Measurements from ENCODE around the gene THSD7B. TPM values are rescaled to one million over a fixed set of nuclear protein-coding genes. Genes with fewer than 3 reads are reported as not detected.

THSD7B gene
- total RNA-seq, 1 experiment from 2014 or later, result under 0.01 TPM

- Histone ChIP-seq H3K36me3 (ENCODE audit: low read depth, low read length) (no peaks in the 10 kb centered on the region), H3K4me3 (ENCODE audit: low read length) (no peak overlapping the region), H3K27me3 (ENCODE audit: low read length) (peaks cover 31% of the 10 kb centered on the region), H2AFZ (ENCODE audit: low read length) (no peak overlapping the region), H3K9me3 (ENCODE audit: low read length) (no peaks in the 10 kb centered on the region), H3K9ac (ENCODE audit: low read length) (no peak overlapping the region), H4K20me1 (ENCODE audit: low read length) (no peaks in the 10 kb centered on the region), H3K27ac (ENCODE audit: low read length) (no peak overlapping the region), H3K79me2 (ENCODE audit: low read length) (no peaks in the 10 kb centered on the region), H3K4me2 (ENCODE audit: low read length) (no peak overlapping the region), H3F3A (ENCODE audit: low read length, unreplicated experiment) (no peaks in the 10 kb centered on the region), H3K4me1 (ENCODE audit: insufficient read depth, low read length) (no peaks in the 10 kb centered on the region), H3K9me2 (replicated peaks; ENCODE audit: low read length) (no peaks in the 10 kb centered on the region)
- intact Hi-C loops (cut with micrococcal nuclease), result no loop called here
- TF ChIP-seq CTCF (conservative IDR thresholded peaks at IDR 0.05; ENCODE audit: low read depth, low read length) (no peak), EZH2phosphoT487 (IDR thresholded peaks at IDR 0.05; ENCODE audit: borderline replicate concordance, low read length) (no peak), EZH2 (IDR thresholded peaks at IDR 0.05; ENCODE audit: low read length, unreplicated experiment) (no peak)
- no peak for DNase-seq
- POLR2A ChIA-PET (ENCODE audit: unreplicated experiment), result no interaction called here
- ATAC-seq, result no peak
- no TSS peak for BruUV-seq (replicated peaks)
- CTCF ChIA-PET, result no interaction called here
Measured at GRCh38 chr2:136828162-136828561, 62.8 kb downstream of the THSD7B start.

GRCh38 chr2:136828774-136829173 lies 63.4 kb downstream of the THSD7B start:
- Histone ChIP-seq H3K4me2 (ENCODE audit: low read length) (no peak overlapping the region), H3K4me1 (ENCODE audit: insufficient read depth, low read length) (no peaks in the 10 kb centered on the region), H3K36me3 (ENCODE audit: low read depth, low read length) (no peaks in the 10 kb centered on the region), H2AFZ (ENCODE audit: low read length) (no peak overlapping the region), H3K9ac (ENCODE audit: low read length) (no peak overlapping the region), H3K9me3 (ENCODE audit: low read length) (no peaks in the 10 kb centered on the region), H3F3A (ENCODE audit: low read length, unreplicated experiment) (no peaks in the 10 kb centered on the region), H3K27me3 (ENCODE audit: low read length) (peaks cover 25% of the 10 kb centered on the region), H4K20me1 (ENCODE audit: low read length) (no peaks in the 10 kb centered on the region), H3K79me2 (ENCODE audit: low read length) (no peaks in the 10 kb centered on the region), H3K9me2 (replicated peaks; ENCODE audit: low read length) (no peaks in the 10 kb centered on the region), H3K27ac (ENCODE audit: low read length) (no peak overlapping the region), H3K4me3 (ENCODE audit: low read length) (no peak overlapping the region)
- TF ChIP-seq EZH2 (IDR thresholded peaks at IDR 0.05; ENCODE audit: low read length, unreplicated experiment) (no peak), EZH2phosphoT487 (IDR thresholded peaks at IDR 0.05; ENCODE audit: borderline replicate concordance, low read length) (no peak), CTCF (conservative IDR thresholded peaks at IDR 0.05; ENCODE audit: low read depth, low read length) (no peak)
- POLR2A ChIA-PET (ENCODE audit: unreplicated experiment), result no interaction called here
- no TSS peak for BruUV-seq (replicated peaks)
- no peak for ATAC-seq
- intact Hi-C loops (cut with micrococcal nuclease), result no loop called here
- no peak for DNase-seq
- CTCF ChIA-PET, result no interaction called here

GRCh38 chr2:136844546-136844945 lies 79.2 kb downstream of the THSD7B start:
- no peak for ATAC-seq
- no peak overlapping the region for H3K9ac ChIP-seq (ENCODE audit: low read length)
- H3K4me2 ChIP-seq (ENCODE audit: low read length), result no peak overlapping the region
- no peaks in the 10 kb centered on the region for H3K36me3 ChIP-seq (ENCODE audit: low read depth, low read length)
- H3F3A ChIP-seq (ENCODE audit: low read length, unreplicated experiment), result no peaks in the 10 kb centered on the region
- no peak overlapping the region for H2AFZ ChIP-seq (ENCODE audit: low read length)
- CTCF ChIA-PET, result no interaction called here
- H3K4me3 ChIP-seq (ENCODE audit: low read length), result no peak overlapping the region
- H4K20me1 ChIP-seq (ENCODE audit: low read length), result no peaks in the 10 kb centered on the region
- DNase-seq, result no peak
- H3K9me3 ChIP-seq (ENCODE audit: low read length), result no peaks in the 10 kb centered on the region
- H3K9me2 ChIP-seq (replicated peaks; ENCODE audit: low read length), result no peaks in the 10 kb centered on the region
- no peaks in the 10 kb centered on the region for H3K4me1 ChIP-seq (ENCODE audit: insufficient read depth, low read length)
- intact Hi-C loops (cut with micrococcal nuclease), result no loop called here
- POLR2A ChIA-PET (ENCODE audit: unreplicated experiment), result no interaction called here
- TF ChIP-seq EZH2phosphoT487 (IDR thresholded peaks at IDR 0.05; ENCODE audit: borderline replicate concordance, low read length) (no peak), EZH2 (IDR thresholded peaks at IDR 0.05; ENCODE audit: low read length, unreplicated experiment) (no peak), CTCF (conservative IDR thresholded peaks at IDR 0.05; ENCODE audit: low read depth, low read length) (no peak)
- no TSS peak for BruUV-seq (replicated peaks)
- H3K27me3 ChIP-seq (ENCODE audit: low read length), result peaks cover 14% of the 10 kb centered on the region; the same call in 1 of the 2 replicates
- no peaks in the 10 kb centered on the region for H3K79me2 ChIP-seq (ENCODE audit: low read length)
- H3K27ac ChIP-seq (ENCODE audit: low read length), result no peak overlapping the region

Measured in PC-3 (cell line).